Tibial nerve (tissue), 3 donors: ENCODE measurements around the gene CENPP.

ENCODE experiments used
- POLR2A ChIP-seq, 2 donors: fragments of 450-650 bp; IDR thresholded peaks; one replicate each; pipeline ENCODE4 v1.6.1; 2017; ENCODE audit warnings: antibody characterized with exemption in 2 of 2, mild to moderate bottlenecking in 2 of 2, moderate library complexity in 2 of 2
- TF ChIP-seq, protein P1 (sequence below), 5 experiments: fragments of 200-600 bp in 3 of 5; fragments of 450-650 bp in 2 of 5; sonication (generic) in 3 of 5; IDR thresholded peaks; one replicate each; pipeline ENCODE4 v1.5.1; 2016 to 2019; ENCODE audit warnings: antibody characterized with exemption in 5 of 5, mild to moderate bottlenecking in 3 of 5, moderate library complexity in 2 of 5

DNA sequence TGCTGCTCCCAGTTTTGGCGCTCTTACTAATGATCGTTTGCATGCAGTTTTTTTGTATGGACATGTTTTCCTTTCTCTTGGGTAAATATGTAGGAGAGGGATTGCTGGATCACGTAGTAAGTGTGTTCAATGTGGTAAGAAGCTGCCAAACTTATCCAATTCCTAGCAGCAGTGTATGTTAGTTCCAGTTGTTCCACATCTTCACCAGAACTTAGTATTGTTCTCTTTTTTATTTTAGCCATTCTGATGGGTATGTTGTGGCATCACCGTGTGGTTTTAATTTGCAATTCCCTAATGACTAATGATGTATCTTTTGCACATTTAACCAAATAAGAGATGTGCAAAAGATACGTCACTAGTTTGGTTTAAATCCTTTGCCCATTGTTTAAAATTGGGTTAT is 278.2 kb downstream of the CENPP start:
- no peak for TF ChIP-seq POLR2A (IDR thresholded peaks at IDR 0.05)
- TF ChIP-seq, protein P1, sequence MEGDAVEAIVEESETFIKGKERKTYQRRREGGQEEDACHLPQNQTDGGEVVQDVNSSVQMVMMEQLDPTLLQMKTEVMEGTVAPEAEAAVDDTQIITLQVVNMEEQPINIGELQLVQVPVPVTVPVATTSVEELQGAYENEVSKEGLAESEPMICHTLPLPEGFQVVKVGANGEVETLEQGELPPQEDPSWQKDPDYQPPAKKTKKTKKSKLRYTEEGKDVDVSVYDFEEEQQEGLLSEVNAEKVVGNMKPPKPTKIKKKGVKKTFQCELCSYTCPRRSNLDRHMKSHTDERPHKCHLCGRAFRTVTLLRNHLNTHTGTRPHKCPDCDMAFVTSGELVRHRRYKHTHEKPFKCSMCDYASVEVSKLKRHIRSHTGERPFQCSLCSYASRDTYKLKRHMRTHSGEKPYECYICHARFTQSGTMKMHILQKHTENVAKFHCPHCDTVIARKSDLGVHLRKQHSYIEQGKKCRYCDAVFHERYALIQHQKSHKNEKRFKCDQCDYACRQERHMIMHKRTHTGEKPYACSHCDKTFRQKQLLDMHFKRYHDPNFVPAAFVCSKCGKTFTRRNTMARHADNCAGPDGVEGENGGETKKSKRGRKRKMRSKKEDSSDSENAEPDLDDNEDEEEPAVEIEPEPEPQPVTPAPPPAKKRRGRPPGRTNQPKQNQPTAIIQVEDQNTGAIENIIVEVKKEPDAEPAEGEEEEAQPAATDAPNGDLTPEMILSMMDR (IDR thresholded peaks at IDR 0.05): no peak
